Right ventricle myocardium superior (tissue), 1 donor: ENCODE results near the gene ADIPOR2. TPM values are rescaled to one million over a fixed set of nuclear protein-coding genes. Genes with fewer than 3 reads are reported as not detected.
A peak's percentile ranks its signal among the peaks of the same experiment; 100 is the strongest.

Experiments
- ATAC-seq: fragments of 200-7000 bp; cut with Tn5 transposase; one replicate; pipeline ENCODE4 v1.9.1; 2020; ENCODE audit warnings: mild to moderate bottlenecking; ENCODE audit not compliant: poor library complexity
- DNase-seq: peaks from one replicate; pipeline ENCODE4 v3.0.0-alpha.2; 2020
- intact Hi-C: fragments of 100-400 bp; cut with DNase I; formaldehyde crosslinking; loops from one replicate; pipeline ENCODE4 v1.11.2; 2022
- total RNA-seq: library from RNA; stranded (reverse); fragmentation: NEBNext Ultra II Directional; extraction: Animal tissue kit (Norgen Biotek cat#: 25700); gene quantifications from one replicate; pipeline ENCODE4 v1.2.1, GENCODE V29; 2021
- donor health status: DM: no; HTN: yes; CAD: no; lungs with severe emphysema.

The ADIPOR2 gene
- total RNA-seq, 1 donor from 2014 or later, result 30.8 TPM

DNA sequence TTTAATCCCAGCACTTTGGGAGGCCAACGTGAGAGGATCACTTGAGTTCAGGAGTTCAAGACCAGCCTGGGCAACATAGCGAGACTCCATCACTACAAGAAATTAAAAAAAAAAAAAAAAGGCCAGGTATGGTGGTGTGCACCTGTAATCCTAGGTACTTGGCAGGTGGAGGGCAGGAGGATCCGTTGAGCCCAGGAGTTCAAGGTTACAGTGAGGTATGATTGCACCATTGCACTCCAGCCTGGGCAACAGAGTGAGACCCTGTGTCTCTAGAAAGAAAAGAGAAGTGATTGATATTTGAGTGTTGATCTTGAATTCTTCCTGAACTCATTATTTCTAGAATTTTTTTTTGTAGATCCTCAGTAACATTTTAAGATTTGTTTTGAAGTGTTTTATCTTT, 59.4 kb downstream of the ADIPOR2 start:
- DNase-seq, result no peak
- intact Hi-C loops, result no loop called here
- no peak for ATAC-seq

DNA sequence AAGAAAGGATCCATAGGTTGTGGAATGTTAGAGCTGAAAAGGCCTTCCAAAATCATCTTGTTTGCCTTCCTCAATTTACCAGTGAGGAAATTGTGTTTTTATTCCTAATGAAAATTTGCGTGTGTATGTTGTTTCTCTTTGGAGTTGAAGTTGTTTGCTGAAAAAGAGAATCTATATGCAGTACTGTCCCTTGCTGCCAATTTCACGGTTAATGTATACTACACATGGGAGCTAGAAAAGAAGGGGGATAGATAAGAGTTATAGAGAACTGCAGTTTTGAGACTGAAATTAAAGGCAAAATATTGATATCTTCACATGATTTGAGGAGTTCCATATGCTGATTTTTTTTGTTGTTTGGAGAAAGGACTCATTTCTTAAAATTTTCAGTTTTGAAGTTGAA, 67.5 kb downstream of the ADIPOR2 start:
- no peak for DNase-seq
- no peak for ATAC-seq
- intact Hi-C loops, result no loop called here

GRCh38 chr12:1758887-1759286, 68.0 kb downstream of the ADIPOR2 start:
- intact Hi-C loops, result no loop called here
- DNase-seq (no peak), ATAC-seq (no peak)

GRCh38 chr12:1760566-1761382, 69.9 kb downstream of the ADIPOR2 start:
- ATAC-seq, result no peak
- no peak for DNase-seq
- intact Hi-C loops, result no loop called here

- DNase-seq (no peak), ATAC-seq (no peak)
- intact Hi-C loops, result no loop called here
Measured at GRCh38 chr12:1761857-1762256, 71.0 kb downstream of the ADIPOR2 start.

- DNase-seq (no peak), ATAC-seq (no peak)
- intact Hi-C loops, result no loop called here
Measured at GRCh38 chr12:1763153-1763552, 72.3 kb downstream of the ADIPOR2 start.

DNA sequence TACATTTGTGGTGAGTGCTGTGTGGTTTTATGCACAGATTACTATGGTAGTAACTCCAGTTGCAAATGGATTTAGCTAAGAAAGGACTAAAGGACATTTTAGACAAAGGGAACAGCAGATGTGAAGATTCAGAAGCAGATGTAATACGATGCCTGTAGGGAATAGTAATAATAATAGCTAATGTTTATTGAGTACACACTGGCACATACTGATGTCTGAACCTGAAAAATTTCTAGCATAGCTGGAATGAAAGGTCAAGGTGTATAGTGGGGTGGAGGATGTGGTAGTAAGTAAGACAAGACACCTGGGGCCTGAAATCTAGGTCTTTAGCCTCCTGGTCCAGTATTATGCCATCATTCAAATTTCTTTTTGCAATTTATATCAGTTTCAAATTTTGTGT, 75.2 kb downstream of the ADIPOR2 start:
- ATAC-seq, result no peak
- intact Hi-C loops, result no loop called here
- no peak for DNase-seq

- ATAC-seq, result no peak
Measured at GRCh38 chr12:1767407-1768090, 76.7 kb downstream of the ADIPOR2 start.

GRCh38 chr12:1768615-1769014, 77.7 kb downstream of the ADIPOR2 start:
- intact Hi-C loops, result no loop called here
- ATAC-seq, result no peak
- no peak for DNase-seq

More at GRCh38 chr12:1767407-1768090, 76.7 kb downstream of the ADIPOR2 start:
- intact Hi-C loops, result no loop called here
- no peak for DNase-seq

DNA sequence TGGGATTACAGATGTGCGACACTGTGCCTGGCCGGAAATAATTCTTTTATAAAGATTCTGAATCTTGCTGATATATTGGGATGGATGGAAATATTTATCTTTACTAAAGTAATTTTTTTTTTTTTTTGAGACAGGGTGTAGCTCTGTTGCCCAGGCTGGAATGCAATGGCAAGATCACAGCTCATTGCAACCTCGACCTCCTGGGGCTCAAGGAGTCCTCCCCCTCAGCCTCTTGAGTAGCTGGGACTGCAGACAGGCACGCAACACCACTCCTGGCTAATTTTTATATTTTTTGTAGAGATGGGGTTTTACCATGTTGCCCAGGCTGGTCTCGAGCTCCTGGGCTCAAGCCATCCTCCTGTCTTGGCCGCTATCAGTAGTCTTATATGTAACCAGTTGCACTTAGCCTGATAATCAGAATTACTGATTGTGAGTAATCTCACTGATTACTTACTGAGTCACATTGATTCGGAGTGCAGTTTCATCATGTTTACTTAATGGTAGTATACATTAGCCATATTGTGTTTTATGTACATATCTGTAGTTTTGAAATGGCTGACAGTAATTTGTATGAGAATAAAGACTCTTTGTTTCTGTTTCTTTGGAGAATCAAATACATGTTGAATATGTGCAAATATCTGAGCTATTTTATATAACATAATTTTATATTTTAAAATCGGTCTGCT, 79.1 kb downstream of the ADIPOR2 start:
- DNase-seq, result no peak
- intact Hi-C loops, result no loop called here
- ATAC-seq, result no peak

GRCh38 chr12:1773937-1774655, 83.2 kb downstream of the ADIPOR2 start:
- ATAC-seq (peak; percentile 67), DNase-seq (no peak)
- intact Hi-C loops, result no loop called here

- no peak for ATAC-seq
- no peak for DNase-seq
- intact Hi-C loops, result no loop called here
Measured at GRCh38 chr12:1776170-1776921, 85.5 kb downstream of the ADIPOR2 start.

- DNase-seq (no peak), ATAC-seq (no peak)
- intact Hi-C loops, result no loop called here
Measured at GRCh38 chr12:1777798-1778197, 86.9 kb downstream of the ADIPOR2 start.

GRCh38 chr12:1778911-1779310, 88.0 kb downstream of the ADIPOR2 start:
- intact Hi-C loops, result no loop called here
- ATAC-seq (peak; percentile 40), DNase-seq (no peak)

DNA sequence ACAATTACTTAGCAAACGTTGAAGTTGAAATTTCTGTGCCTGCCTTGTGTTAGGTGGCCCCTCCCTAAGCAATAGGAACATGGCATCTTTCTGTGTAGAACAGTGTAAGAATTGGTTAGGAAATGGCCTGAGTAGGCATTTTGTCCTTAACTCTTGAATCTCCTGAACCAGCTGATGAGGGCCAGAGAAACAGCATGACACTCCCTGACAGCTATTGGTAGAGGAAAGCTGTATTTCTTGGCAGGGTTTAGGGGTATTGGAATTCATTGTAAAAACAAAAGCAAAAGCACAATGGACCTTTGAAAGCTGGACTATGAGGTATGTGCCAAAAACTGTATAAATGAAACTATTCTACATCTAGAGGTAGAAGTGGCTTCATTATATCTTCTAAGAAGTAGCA, 88.9 kb downstream of the ADIPOR2 start:
- DNase-seq, result no peak
- intact Hi-C loops, result no loop called here
- ATAC-seq, result peak; percentile 38

DNA sequence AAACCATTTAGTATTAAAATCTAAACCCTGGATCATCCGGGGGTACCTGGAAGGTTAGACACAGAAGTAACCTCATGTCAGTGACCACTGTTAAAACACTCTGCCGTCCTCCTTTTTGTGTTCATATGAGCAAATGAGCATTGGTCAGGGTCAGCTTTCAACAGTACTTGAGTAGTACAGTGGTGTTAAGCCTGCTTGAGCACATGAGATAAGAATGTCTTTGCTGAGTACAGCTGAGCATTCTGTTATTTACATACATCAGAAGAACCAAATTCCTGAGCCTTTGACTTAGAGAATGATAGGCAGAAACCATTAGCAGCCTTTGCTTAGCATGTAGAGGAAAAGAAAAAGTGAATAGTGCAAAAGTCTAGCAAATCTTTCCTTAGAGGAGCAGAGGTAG, 90.9 kb downstream of the ADIPOR2 start:
- no peak for ATAC-seq
- no peak for DNase-seq
- intact Hi-C loops, result no loop called here

GRCh38 chr12:1782215-1782614, 91.3 kb downstream of the ADIPOR2 start:
- intact Hi-C loops, result no loop called here
- DNase-seq, result no peak
- ATAC-seq, result no peak

GRCh38 chr12:1787714-1788113, 96.8 kb downstream of the ADIPOR2 start:
- intact Hi-C loops, result no loop called here
- no peak for DNase-seq
- ATAC-seq, result no peak
